ENCODE data around the gene CFAP126.

Gene CFAP126

DNA sequence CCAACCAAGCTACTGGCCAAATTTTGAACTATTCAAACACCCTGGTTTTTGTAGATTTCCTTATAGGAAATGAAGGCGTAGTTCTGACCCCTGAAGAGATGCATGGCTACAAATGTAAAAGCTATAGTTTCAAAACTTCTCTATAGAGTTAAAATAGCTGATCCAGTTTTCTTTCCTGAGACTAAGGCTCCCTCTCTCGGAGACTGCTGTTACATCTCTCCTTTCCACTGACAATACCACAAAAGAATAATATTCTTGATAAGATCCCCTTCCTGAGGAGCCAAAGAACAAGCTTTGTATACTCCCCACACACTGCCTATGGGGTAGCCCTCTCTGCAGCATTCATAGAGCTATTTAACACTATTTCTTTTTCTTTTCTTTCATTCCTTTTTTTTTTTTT lies 6.7 kb upstream of the CFAP126 start:
- no peaks in the 10 kb centered on the region for H3K27me3 ChIP-seq (ENCODE audit: control insufficient read depth, insufficient read depth, low read length)
- H3K9ac ChIP-seq (ENCODE audit: low read length) = no peak overlapping the region
- no peaks in the 10 kb centered on the region for H3K4me1 ChIP-seq (ENCODE audit: control insufficient read depth, insufficient read depth, low read length)
- H3K36me3 ChIP-seq (ENCODE audit: control insufficient read depth, insufficient read depth, low read length) = no peaks in the 10 kb centered on the region
- no peak overlapping the region for H3K4me3 ChIP-seq (ENCODE audit: low read length)
- H3K9me3 ChIP-seq (ENCODE audit: control insufficient read depth, low read length) = no peaks in the 10 kb centered on the region

DNA sequence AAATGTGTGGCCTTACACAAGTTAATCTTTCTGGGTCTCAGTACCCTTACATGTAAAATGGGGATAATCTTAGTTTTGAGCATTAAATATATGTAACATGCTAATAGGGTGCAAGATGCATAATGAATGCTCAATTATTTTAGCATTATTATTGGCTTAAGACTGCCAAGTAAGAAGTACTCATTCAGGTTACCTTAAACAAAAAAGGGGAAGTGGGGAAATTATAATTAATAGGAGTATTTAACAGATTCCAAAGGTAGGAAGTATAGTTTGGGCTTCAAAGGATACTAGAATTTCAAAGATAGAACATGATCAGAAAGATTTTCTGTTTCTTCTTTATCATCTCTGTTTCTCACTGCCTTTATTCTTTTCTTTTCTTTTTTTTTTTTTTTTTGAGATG lies 5.8 kb upstream of the CFAP126 start:
- H3K9me3 ChIP-seq (ENCODE audit: control insufficient read depth, low read length) = no peaks in the 10 kb centered on the region
- no peaks in the 10 kb centered on the region for H3K27me3 ChIP-seq (ENCODE audit: control insufficient read depth, insufficient read depth, low read length)
- no peak overlapping the region for H3K4me3 ChIP-seq (ENCODE audit: low read length)
- H3K4me1 ChIP-seq (ENCODE audit: control insufficient read depth, insufficient read depth, low read length) = no peaks in the 10 kb centered on the region
- no peak overlapping the region for H3K9ac ChIP-seq (ENCODE audit: low read length)
- H3K36me3 ChIP-seq (ENCODE audit: control insufficient read depth, insufficient read depth, low read length) = no peaks in the 10 kb centered on the region

DNA sequence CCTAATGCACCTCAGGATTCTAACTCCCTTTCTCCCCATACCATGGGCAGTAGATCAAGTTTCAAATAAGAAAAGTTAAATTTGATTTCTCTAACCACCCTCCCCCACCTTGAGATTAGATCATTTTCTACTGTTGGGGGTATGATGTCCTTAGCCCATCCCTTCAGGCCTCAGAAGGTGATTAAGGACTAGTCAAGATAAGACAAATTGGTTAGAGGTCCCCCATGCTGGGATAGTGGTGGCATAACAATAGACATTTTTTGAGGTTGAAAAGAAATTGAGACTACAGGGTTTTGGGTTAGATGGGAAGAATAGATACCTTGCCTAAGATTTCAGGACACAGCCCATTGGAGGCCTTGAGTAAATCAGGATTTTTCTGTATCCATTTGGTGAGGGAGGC lies 2.5 kb downstream of the CFAP126 start:
- H3K4me3 ChIP-seq (ENCODE audit: low read length) = no peak overlapping the region
- no peak overlapping the region for H3K9ac ChIP-seq (ENCODE audit: low read length)
- no peaks in the 10 kb centered on the region for H3K4me1 ChIP-seq (ENCODE audit: control insufficient read depth, insufficient read depth, low read length)
- no peaks in the 10 kb centered on the region for H3K27me3 ChIP-seq (ENCODE audit: control insufficient read depth, insufficient read depth, low read length)
- no peaks in the 10 kb centered on the region for H3K36me3 ChIP-seq (ENCODE audit: control insufficient read depth, insufficient read depth, low read length)
- H3K9me3 ChIP-seq (ENCODE audit: control insufficient read depth, low read length) = no peaks in the 10 kb centered on the region

DNA sequence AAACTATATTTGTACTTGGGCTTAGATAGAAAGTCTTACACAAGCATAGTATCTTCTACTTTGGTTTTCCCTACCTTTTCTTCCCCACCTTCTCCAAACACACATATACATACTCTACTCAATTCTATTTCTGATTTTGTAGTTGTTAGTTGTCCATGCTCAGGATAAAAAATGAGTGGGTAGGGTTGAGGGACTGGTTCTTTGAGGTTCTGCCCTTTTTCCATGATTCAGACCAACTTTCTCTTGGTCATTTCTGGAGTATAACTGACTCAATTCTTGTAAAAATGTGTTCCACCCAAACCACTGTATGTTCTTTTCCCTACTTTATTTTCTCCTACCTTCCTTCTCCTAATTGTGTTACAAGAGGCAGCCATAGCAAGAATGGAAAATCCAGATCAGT lies 3.3 kb downstream of the CFAP126 start:
- no peaks in the 10 kb centered on the region for H3K4me1 ChIP-seq (ENCODE audit: control insufficient read depth, insufficient read depth, low read length)
- no peak overlapping the region for H3K9ac ChIP-seq (ENCODE audit: low read length)
- H3K4me3 ChIP-seq (ENCODE audit: low read length) = no peak overlapping the region
- H3K36me3 ChIP-seq (ENCODE audit: control insufficient read depth, insufficient read depth, low read length) = no peaks in the 10 kb centered on the region
- H3K9me3 ChIP-seq (ENCODE audit: control insufficient read depth, low read length) = no peaks in the 10 kb centered on the region
- H3K27me3 ChIP-seq (ENCODE audit: control insufficient read depth, insufficient read depth, low read length) = no peaks in the 10 kb centered on the region

GRCh38 chr1:161359291-161359690 lies 8.4 kb downstream of the CFAP126 start:
- Histone ChIP-seq H3K9ac (ENCODE audit: low read length) (no peak overlapping the region), H3K36me3 (ENCODE audit: control insufficient read depth, insufficient read depth, low read length) (no peaks in the 10 kb centered on the region), H3K9me3 (ENCODE audit: control insufficient read depth, low read length) (no peaks in the 10 kb centered on the region), H3K4me1 (ENCODE audit: control insufficient read depth, insufficient read depth, low read length) (no peaks in the 10 kb centered on the region), H3K27me3 (ENCODE audit: control insufficient read depth, insufficient read depth, low read length) (no peaks in the 10 kb centered on the region), H3K4me3 (ENCODE audit: low read length) (no peak overlapping the region)

GRCh38 chr1:161357073-161357472 lies 10.6 kb downstream of the CFAP126 start:
- Histone ChIP-seq H3K4me3 (ENCODE audit: low read length) (no peak overlapping the region), H3K4me1 (ENCODE audit: control insufficient read depth, insufficient read depth, low read length) (no peaks in the 10 kb centered on the region), H3K9ac (ENCODE audit: low read length) (no peak overlapping the region), H3K9me3 (ENCODE audit: control insufficient read depth, low read length) (no peaks in the 10 kb centered on the region), H3K36me3 (ENCODE audit: control insufficient read depth, insufficient read depth, low read length) (no peaks in the 10 kb centered on the region), H3K27me3 (ENCODE audit: control insufficient read depth, insufficient read depth, low read length) (no peaks in the 10 kb centered on the region)

DNA sequence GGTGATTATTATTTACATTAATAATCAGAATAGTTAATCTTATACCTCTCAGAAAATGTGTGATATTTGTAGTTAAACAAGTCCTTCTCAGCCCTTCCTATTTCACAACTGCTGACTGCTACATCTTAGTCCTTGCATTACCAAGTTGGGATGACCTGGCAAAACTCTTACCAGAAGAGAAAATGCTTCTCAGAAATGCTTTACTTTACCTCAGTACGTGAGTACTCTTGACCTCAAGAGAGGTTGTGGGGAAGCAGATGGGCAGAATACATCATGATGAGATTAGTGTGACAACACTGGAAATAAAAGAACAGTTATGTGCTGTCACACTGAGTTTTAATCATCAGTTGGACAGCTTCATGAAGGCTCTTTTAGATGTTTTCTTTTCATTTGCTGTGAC lies 16.2 kb downstream of the CFAP126 start:
- Histone ChIP-seq H3K9me3 (ENCODE audit: control insufficient read depth, low read length) (no peaks in the 10 kb centered on the region), H3K9ac (ENCODE audit: low read length) (no peak overlapping the region), H3K4me3 (ENCODE audit: low read length) (no peak overlapping the region), H3K36me3 (ENCODE audit: control insufficient read depth, insufficient read depth, low read length) (no peaks in the 10 kb centered on the region), H3K27me3 (ENCODE audit: control insufficient read depth, insufficient read depth, low read length) (no peaks in the 10 kb centered on the region), H3K4me1 (ENCODE audit: control insufficient read depth, insufficient read depth, low read length) (no peaks in the 10 kb centered on the region)

- Histone ChIP-seq H3K27me3 (ENCODE audit: control insufficient read depth, insufficient read depth, low read length) (no peaks in the 10 kb centered on the region), H3K4me3 (ENCODE audit: low read length) (no peak overlapping the region), H3K9ac (ENCODE audit: low read length) (no peak overlapping the region), H3K4me1 (ENCODE audit: control insufficient read depth, insufficient read depth, low read length) (no peaks in the 10 kb centered on the region), H3K9me3 (ENCODE audit: control insufficient read depth, low read length) (no peaks in the 10 kb centered on the region), H3K36me3 (ENCODE audit: control insufficient read depth, insufficient read depth, low read length) (no peaks in the 10 kb centered on the region)
Measured at GRCh38 chr1:161350671-161351070, 17.0 kb downstream of the CFAP126 start.

DNA sequence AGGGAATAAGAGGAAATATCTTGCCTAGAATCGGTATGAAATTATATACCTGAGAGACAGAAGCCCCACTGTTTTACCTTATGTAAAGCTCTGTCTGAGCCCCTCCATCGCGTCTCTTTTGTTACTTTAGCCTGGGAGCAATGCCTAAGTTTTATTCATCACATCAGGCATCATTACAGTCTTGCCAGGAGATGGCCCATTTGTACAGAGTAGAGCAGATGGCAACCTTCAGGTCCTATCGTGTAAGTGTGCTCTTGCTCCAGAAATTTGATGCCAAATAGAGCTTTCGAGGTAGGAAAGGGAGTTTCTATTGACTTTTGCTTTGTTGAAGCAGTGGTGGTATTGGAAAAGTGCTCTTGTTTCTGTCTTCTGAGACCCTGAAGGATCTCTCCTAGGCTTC lies 24.9 kb downstream of the CFAP126 start:
- Histone ChIP-seq H3K9me3 (ENCODE audit: control insufficient read depth, low read length) (no peaks in the 10 kb centered on the region), H3K27me3 (ENCODE audit: control insufficient read depth, insufficient read depth, low read length) (no peaks in the 10 kb centered on the region), H3K9ac (ENCODE audit: low read length) (no peak overlapping the region), H3K36me3 (ENCODE audit: control insufficient read depth, insufficient read depth, low read length) (no peaks in the 10 kb centered on the region), H3K4me3 (ENCODE audit: low read length) (no peak overlapping the region), H3K4me1 (ENCODE audit: control insufficient read depth, insufficient read depth, low read length) (no peaks in the 10 kb centered on the region)

DNA sequence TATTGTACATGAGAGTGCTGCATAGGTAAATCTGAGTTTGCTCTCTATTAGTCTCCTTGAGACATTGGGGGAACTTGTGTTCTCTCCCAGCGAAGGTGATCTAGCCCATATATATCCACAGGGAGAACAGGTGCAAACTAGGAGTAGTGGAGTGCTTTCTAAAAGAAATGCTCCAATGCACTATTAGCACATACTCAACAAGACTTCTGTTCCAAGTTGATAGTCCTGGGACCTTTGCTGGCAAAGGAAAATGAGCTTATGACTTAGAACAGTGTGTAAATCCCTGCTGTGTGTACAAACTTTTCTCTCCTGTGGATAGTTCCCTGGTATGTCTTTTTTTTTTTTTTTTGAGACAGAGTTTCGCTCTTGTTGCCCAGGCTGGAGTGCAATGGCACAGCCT lies 25.5 kb downstream of the CFAP126 start:
- H3K9ac ChIP-seq (ENCODE audit: low read length) = no peak overlapping the region
- no peaks in the 10 kb centered on the region for H3K36me3 ChIP-seq (ENCODE audit: control insufficient read depth, insufficient read depth, low read length)
- H3K4me3 ChIP-seq (ENCODE audit: low read length) = no peak overlapping the region
- no peaks in the 10 kb centered on the region for H3K4me1 ChIP-seq (ENCODE audit: control insufficient read depth, insufficient read depth, low read length)
- no peaks in the 10 kb centered on the region for H3K9me3 ChIP-seq (ENCODE audit: control insufficient read depth, low read length)
- no peaks in the 10 kb centered on the region for H3K27me3 ChIP-seq (ENCODE audit: control insufficient read depth, insufficient read depth, low read length)

DNA sequence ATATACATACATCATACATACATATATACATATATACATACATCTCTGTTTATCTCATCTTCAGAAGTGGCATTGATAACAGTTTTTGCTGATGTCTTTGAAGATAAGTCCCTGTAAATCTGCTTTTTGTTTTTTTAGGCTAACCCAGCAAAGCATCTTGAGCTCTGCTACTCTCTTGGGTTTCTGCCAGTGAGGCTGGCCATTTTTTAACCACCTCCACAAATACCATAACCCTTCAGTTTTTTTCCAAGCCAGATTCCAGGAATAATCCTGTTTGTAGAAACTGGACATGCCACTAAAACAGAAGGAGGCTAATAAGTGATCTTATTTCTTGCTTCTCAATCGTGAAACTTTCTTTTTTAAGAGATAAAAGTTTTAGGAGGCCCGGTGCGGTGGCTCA lies 31.9 kb downstream of the CFAP126 start:
- Histone ChIP-seq H3K9me3 (ENCODE audit: control insufficient read depth, low read length) (no peaks in the 10 kb centered on the region), H3K9ac (ENCODE audit: low read length) (no peak overlapping the region), H3K27me3 (ENCODE audit: control insufficient read depth, insufficient read depth, low read length) (no peaks in the 10 kb centered on the region), H3K4me3 (ENCODE audit: low read length) (no peak overlapping the region), H3K4me1 (ENCODE audit: control insufficient read depth, insufficient read depth, low read length) (no peaks in the 10 kb centered on the region), H3K36me3 (ENCODE audit: control insufficient read depth, insufficient read depth, low read length) (no peaks in the 10 kb centered on the region)

- Histone ChIP-seq H3K4me3 (ENCODE audit: low read length) (no peak overlapping the region), H3K4me1 (ENCODE audit: control insufficient read depth, insufficient read depth, low read length) (no peaks in the 10 kb centered on the region), H3K9ac (ENCODE audit: low read length) (no peak overlapping the region), H3K27me3 (ENCODE audit: control insufficient read depth, insufficient read depth, low read length) (no peaks in the 10 kb centered on the region), H3K9me3 (ENCODE audit: control insufficient read depth, low read length) (no peaks in the 10 kb centered on the region), H3K36me3 (ENCODE audit: control insufficient read depth, insufficient read depth, low read length) (peaks cover 13% of the 10 kb centered on the region)
Measured at GRCh38 chr1:161333166-161333565, 34.5 kb downstream of the CFAP126 start.

GRCh38 chr1:161330346-161330745 lies 37.3 kb downstream of the CFAP126 start:
- no peak overlapping the region for H3K4me3 ChIP-seq (ENCODE audit: low read length)
- no peak overlapping the region for H3K9ac ChIP-seq (ENCODE audit: low read length)
- no peaks in the 10 kb centered on the region for H3K27me3 ChIP-seq (ENCODE audit: control insufficient read depth, insufficient read depth, low read length)
- H3K9me3 ChIP-seq (ENCODE audit: control insufficient read depth, low read length) = no peaks in the 10 kb centered on the region
- H3K36me3 ChIP-seq (ENCODE audit: control insufficient read depth, insufficient read depth, low read length) = peaks cover 13% of the 10 kb centered on the region
- no peaks in the 10 kb centered on the region for H3K4me1 ChIP-seq (ENCODE audit: control insufficient read depth, insufficient read depth, low read length)
